ENCODE data around the gene ITIH4.

- TF ChIP-seq CTCF (IDR thresholded peaks at IDR 0.05; ENCODE audit: borderline replicate concordance, extremely low read depth, low read length, poor library complexity, severe bottlenecking): no peak
- TF ChIP-seq EZH2 (IDR thresholded peaks at IDR 0.05; ENCODE audit: borderline replicate concordance, low read depth, low read length, severe bottlenecking): no peak
These were observed 3.0 kb downstream of the ITIH4 start for GRCh38 chr3:52827441-52827840.

Measured in DND-41 (cell line).